Astrocyte (in vitro differentiated cells and primary cell): ENCODE data around the gene POLR2J2. TPM values are rescaled to one million over a fixed set of nuclear protein-coding genes. Genes with fewer than 3 reads are reported as not detected.
"Not testable (repeated sequence)": the region's sequence is repeated elsewhere in the genome, so short reads cannot be mapped to it uniquely, and the experiment has no call there.

Source experiments
- DNase-seq: peaks from one replicate; pipeline ENCODE4 v3.0.0-alpha.2; 2010; ENCODE audit warnings: low read depth
- FAIRE-seq: peaks from 2 replicates; lab custom pipeline; 2011; peaks lifted over from hg19 to GRCh38; lab: Jason Lieb, UNC
- H2AFZ ChIP-seq: 2 replicates; pipeline ENCODE4 v1.6.0; 2012; ENCODE audit warnings: low read depth, low read length, inconsistent platforms
- H3K27ac ChIP-seq: 2 replicates; pipeline ENCODE4 v1.5.1; 2011; ENCODE audit warnings: low read depth, low read length, inconsistent platforms
- H3K27me3 ChIP-seq: 2 replicates; pipeline ENCODE4 v1.6.0; 2011; ENCODE audit warnings: low read length, inconsistent platforms; ENCODE audit not compliant: insufficient read depth
- H3K36me3 ChIP-seq: 2 replicates; pipeline ENCODE4 v1.5.1; 2011; ENCODE audit warnings: low read length, inconsistent platforms; ENCODE audit not compliant: insufficient read depth
- H3K4me1 ChIP-seq: 2 replicates; pipeline ENCODE4 v1.5.1; 2011; ENCODE audit warnings: low read length, inconsistent platforms; ENCODE audit not compliant: insufficient read depth
- H3K4me2 ChIP-seq: 2 replicates; pipeline ENCODE4 v1.6.0; 2012; ENCODE audit warnings: low read length, inconsistent platforms
- H3K4me3 ChIP-seq: 2 replicates; pipeline ENCODE4 v1.5.1; 2011; ENCODE audit warnings: low read depth, mild to moderate bottlenecking, low read length, inconsistent platforms; ENCODE audit not compliant: insufficient read depth
- H3K79me2 ChIP-seq: 2 replicates; pipeline ENCODE4 v1.6.0; 2012; ENCODE audit warnings: mild to moderate bottlenecking, low read length, inconsistent platforms; ENCODE audit not compliant: insufficient read depth
- H3K9ac ChIP-seq: 2 replicates; pipeline ENCODE4 v1.6.0; 2012; ENCODE audit warnings: mild to moderate bottlenecking, low read length, inconsistent platforms
- H3K9me3 ChIP-seq: 2 replicates; pipeline ENCODE4 v1.5.1; 2012; ENCODE audit warnings: low read depth, mild to moderate bottlenecking, low read length, inconsistent platforms; ENCODE audit not compliant: insufficient read depth
- H4K20me1 ChIP-seq: 2 replicates; pipeline ENCODE4 v1.6.0; 2012; ENCODE audit warnings: low read length, inconsistent platforms; ENCODE audit not compliant: insufficient read depth
- H3K27ac Mint-ChIP-seq: one replicate; pipeline ENCODE4 v1.8.0; 2021; ENCODE audit warnings: mild to moderate bottlenecking, mixed read lengths; ENCODE audit not compliant: unreplicated experiment
- H3K27me3 Mint-ChIP-seq: one replicate; pipeline ENCODE4 v1.8.0; 2021; ENCODE audit warnings: low read depth, mixed read lengths; ENCODE audit not compliant: unreplicated experiment
- H3K36me3 Mint-ChIP-seq: one replicate; pipeline ENCODE4 v1.8.0; 2021; ENCODE audit warnings: low read depth, mixed read lengths; ENCODE audit not compliant: unreplicated experiment
- H3K4me1 Mint-ChIP-seq: one replicate; pipeline ENCODE4 v1.8.0; 2021; ENCODE audit warnings: low read depth, mixed read lengths; ENCODE audit not compliant: unreplicated experiment
- H3K4me3 Mint-ChIP-seq: one replicate; pipeline ENCODE4 v1.8.0; 2021; ENCODE audit warnings: mild to moderate bottlenecking, moderate library complexity, mixed read lengths; ENCODE audit not compliant: unreplicated experiment
- H3K9me3 Mint-ChIP-seq: one replicate; pipeline ENCODE4 v1.8.0; 2021; ENCODE audit warnings: mild to moderate bottlenecking, mixed read lengths; ENCODE audit not compliant: unreplicated experiment
- total RNA-seq: library from RNA; stranded (reverse); gene quantifications from 2 replicates; pipeline ENCODE4 v1.2.1, GENCODE V29; 2021

Gene POLR2J2
- total RNA-seq, 1 donor from 2014 or later = 3.6 TPM

GRCh38 chr7:102694008-102694407, 22.5 kb upstream of the POLR2J2 start:
- H3K4me2 ChIP-seq, H3K4me1 ChIP-seq, FAIRE-seq, H3K27ac ChIP-seq, H4K20me1 ChIP-seq, H3K9me3 Mint-ChIP-seq, H3K9me3 ChIP-seq, H2AFZ ChIP-seq, H3K79me2 ChIP-seq, H3K27me3 ChIP-seq, H3K27ac Mint-ChIP-seq, H3K9ac ChIP-seq, DNase-seq, H3K4me3 ChIP-seq, H3K4me1 Mint-ChIP-seq, H3K36me3 Mint-ChIP-seq, H3K27me3 Mint-ChIP-seq, H3K4me3 Mint-ChIP-seq, H3K36me3 ChIP-seq: not testable (repeated sequence)

GRCh38 chr7:102690602-102691001, 19.1 kb upstream of the POLR2J2 start:
- FAIRE-seq, H3K9ac ChIP-seq, H3K4me3 Mint-ChIP-seq, H3K79me2 ChIP-seq, H3K27me3 Mint-ChIP-seq, H3K9me3 Mint-ChIP-seq, H3K4me2 ChIP-seq, H3K27me3 ChIP-seq, H3K4me1 Mint-ChIP-seq, H3K4me3 ChIP-seq, H3K27ac ChIP-seq, H2AFZ ChIP-seq, H3K36me3 Mint-ChIP-seq, H3K4me1 ChIP-seq, H3K9me3 ChIP-seq, H4K20me1 ChIP-seq, DNase-seq, H3K27ac Mint-ChIP-seq, H3K36me3 ChIP-seq: not testable (repeated sequence)

GRCh38 chr7:102689436-102690282, 18.2 kb upstream of the POLR2J2 start:
- DNase-seq, H3K27ac ChIP-seq, H3K4me1 Mint-ChIP-seq, H3K4me2 ChIP-seq, H3K27me3 ChIP-seq, H2AFZ ChIP-seq, H3K9ac ChIP-seq, FAIRE-seq, H3K4me3 ChIP-seq, H3K4me1 ChIP-seq, H3K27ac Mint-ChIP-seq, H3K9me3 ChIP-seq, H3K36me3 ChIP-seq, H3K27me3 Mint-ChIP-seq, H3K4me3 Mint-ChIP-seq, H3K9me3 Mint-ChIP-seq, H3K79me2 ChIP-seq, H4K20me1 ChIP-seq, H3K36me3 Mint-ChIP-seq: not testable (repeated sequence)

GRCh38 chr7:102688299-102689036, 17.0 kb upstream of the POLR2J2 start:
- not testable (repeated sequence) for H3K4me3 Mint-ChIP-seq, H3K27ac ChIP-seq, H3K27me3 Mint-ChIP-seq, H2AFZ ChIP-seq, H3K27ac Mint-ChIP-seq, H4K20me1 ChIP-seq, H3K4me2 ChIP-seq, H3K79me2 ChIP-seq, H3K36me3 Mint-ChIP-seq, H3K4me1 ChIP-seq, H3K4me3 ChIP-seq, H3K36me3 ChIP-seq, H3K9me3 Mint-ChIP-seq, DNase-seq, H3K4me1 Mint-ChIP-seq, H3K9me3 ChIP-seq, FAIRE-seq, H3K9ac ChIP-seq, H3K27me3 ChIP-seq

- H3K9ac ChIP-seq, H3K4me2 ChIP-seq, H3K4me3 ChIP-seq, H3K4me1 ChIP-seq, H3K36me3 ChIP-seq, H4K20me1 ChIP-seq, DNase-seq, H3K4me1 Mint-ChIP-seq, H3K27me3 Mint-ChIP-seq, H3K9me3 Mint-ChIP-seq, H3K27ac ChIP-seq, H2AFZ ChIP-seq, H3K27ac Mint-ChIP-seq, H3K9me3 ChIP-seq, H3K4me3 Mint-ChIP-seq, FAIRE-seq, H3K27me3 ChIP-seq, H3K36me3 Mint-ChIP-seq, H3K79me2 ChIP-seq: not testable (repeated sequence)
Measured at GRCh38 chr7:102682560-102682959, 11.1 kb upstream of the POLR2J2 start.

- not testable (repeated sequence) for H4K20me1 ChIP-seq, DNase-seq, H3K79me2 ChIP-seq, H3K4me2 ChIP-seq, H3K4me3 Mint-ChIP-seq, FAIRE-seq, H3K36me3 ChIP-seq, H3K9ac ChIP-seq, H2AFZ ChIP-seq, H3K4me1 ChIP-seq, H3K27ac ChIP-seq, H3K9me3 Mint-ChIP-seq, H3K27ac Mint-ChIP-seq, H3K4me3 ChIP-seq, H3K4me1 Mint-ChIP-seq, H3K36me3 Mint-ChIP-seq, H3K9me3 ChIP-seq, H3K27me3 Mint-ChIP-seq, H3K27me3 ChIP-seq
Measured at GRCh38 chr7:102680780-102681179, 9.3 kb upstream of the POLR2J2 start.
